Measurements from ENCODE around the gene RANBP17.
"Not testable (repeated sequence)": the region's sequence is repeated elsewhere in the genome, so short reads cannot be mapped to it uniquely, and the experiment has no call there.

The RANBP17 gene

GRCh38 chr5:171149333-171149732, 287.5 kb downstream of the RANBP17 start:
- no peak for DNase-seq (ENCODE audit: low read depth in 1 of 2, low spot score in 1 of 2)

- DNase-seq (ENCODE audit: low read depth in 1 of 2, low spot score in 1 of 2), result no peak
Observed at GRCh38 chr5:171149772-171150171, 288.0 kb downstream of the RANBP17 start.

DNA sequence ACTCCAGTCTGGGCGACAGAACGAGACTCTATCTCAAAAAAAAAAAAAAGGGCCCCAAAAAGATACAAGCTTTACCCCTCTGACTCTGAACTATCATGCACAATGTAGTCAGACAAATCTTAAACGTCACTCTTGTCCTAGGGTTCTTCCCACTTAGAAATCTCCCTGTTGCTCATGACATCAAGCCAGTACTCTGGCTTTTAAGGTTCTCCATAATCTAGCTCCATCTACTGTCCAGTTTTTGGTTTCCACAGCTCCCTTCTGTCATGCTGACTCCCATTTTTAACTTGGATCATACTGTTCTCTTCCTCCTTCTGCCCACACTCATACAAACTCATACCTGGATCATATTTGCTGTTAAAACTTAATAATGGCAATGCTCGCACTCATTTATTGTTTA, 290.6 kb downstream of the RANBP17 start:
- no peak for DNase-seq (ENCODE audit: low read depth in 1 of 2, low spot score in 1 of 2)

- DNase-seq (ENCODE audit: low read depth in 1 of 2, low spot score in 1 of 2), result no peak
Observed at GRCh38 chr5:171155621-171156020, 293.8 kb downstream of the RANBP17 start.

- DNase-seq (ENCODE audit: low read depth in 1 of 2, low spot score in 1 of 2), result no peak
Observed at GRCh38 chr5:171157276-171157675, 295.5 kb downstream of the RANBP17 start.

GRCh38 chr5:171157775-171158174, 296.0 kb downstream of the RANBP17 start:
- no peak for DNase-seq (ENCODE audit: low read depth in 1 of 2, low spot score in 1 of 2)

DNA sequence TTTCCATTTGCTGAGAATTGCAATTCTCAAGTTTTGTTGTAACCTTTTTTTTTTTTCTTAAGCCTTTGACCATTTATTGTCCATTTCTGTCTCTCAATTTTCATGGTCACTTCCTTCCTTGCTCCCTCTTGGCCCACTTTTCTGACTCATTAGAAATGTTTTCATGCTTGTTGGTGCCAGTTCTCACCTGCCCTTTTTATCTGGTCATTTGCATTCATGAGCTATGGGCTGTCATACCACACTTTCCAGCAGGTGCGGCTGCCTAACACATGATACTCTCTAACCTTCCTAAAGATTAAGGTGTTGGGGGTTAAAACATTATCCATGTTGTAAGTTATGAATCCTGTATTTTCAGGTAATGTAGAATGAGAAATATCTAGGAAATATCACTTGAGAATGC, 296.8 kb downstream of the RANBP17 start:
- no peak for DNase-seq (ENCODE audit: low read depth in 1 of 2, low spot score in 1 of 2)

GRCh38 chr5:171162165-171162564, 300.3 kb downstream of the RANBP17 start:
- no peak for DNase-seq (ENCODE audit: low read depth in 1 of 2, low spot score in 1 of 2)

DNA sequence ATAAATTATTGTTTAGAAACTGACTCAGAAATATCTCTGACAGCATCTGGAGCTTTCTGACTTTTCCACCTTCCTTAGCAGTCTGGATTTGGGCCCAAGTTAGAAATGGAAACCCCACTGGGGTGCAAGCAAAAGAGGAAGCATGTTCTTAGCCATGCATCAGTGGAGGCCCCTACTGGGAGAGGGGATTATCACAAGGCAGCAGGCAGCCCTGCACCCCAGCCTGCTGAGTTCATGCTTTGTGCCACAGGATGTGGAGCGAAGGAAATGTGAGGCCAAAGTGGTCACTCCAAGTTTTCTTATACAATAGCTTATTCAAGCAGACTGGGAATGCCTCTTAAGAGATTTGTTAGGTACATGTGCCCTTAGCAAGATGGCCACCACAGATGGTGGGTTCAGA, 300.8 kb downstream of the RANBP17 start:
- DNase-seq (ENCODE audit: low read depth in 1 of 2, low spot score in 1 of 2), result no peak

GRCh38 chr5:171166766-171167165, 304.9 kb downstream of the RANBP17 start:
- no peak for DNase-seq (ENCODE audit: low read depth in 1 of 2, low spot score in 1 of 2)

DNA sequence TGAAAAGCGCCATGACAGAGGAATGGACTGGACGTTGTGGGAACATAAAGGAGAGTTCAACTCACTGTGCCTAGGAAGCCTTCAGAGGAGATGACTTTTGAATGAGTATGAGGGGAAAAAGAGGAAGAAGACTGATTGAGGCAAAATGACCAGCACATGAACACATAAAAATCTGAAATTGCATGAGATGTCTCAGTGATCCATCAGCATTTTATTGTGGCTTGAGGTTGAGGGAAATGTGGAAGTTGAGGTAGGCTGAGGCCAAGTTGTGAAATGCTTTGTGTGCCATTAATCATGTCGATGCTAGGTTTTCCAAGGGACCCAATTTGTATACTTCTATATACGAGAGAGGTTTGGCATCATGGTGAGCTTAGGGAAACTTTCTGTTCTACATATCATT, 306.4 kb downstream of the RANBP17 start:
- DNase-seq (ENCODE audit: low read depth in 1 of 2, low spot score in 1 of 2), result no peak

DNA sequence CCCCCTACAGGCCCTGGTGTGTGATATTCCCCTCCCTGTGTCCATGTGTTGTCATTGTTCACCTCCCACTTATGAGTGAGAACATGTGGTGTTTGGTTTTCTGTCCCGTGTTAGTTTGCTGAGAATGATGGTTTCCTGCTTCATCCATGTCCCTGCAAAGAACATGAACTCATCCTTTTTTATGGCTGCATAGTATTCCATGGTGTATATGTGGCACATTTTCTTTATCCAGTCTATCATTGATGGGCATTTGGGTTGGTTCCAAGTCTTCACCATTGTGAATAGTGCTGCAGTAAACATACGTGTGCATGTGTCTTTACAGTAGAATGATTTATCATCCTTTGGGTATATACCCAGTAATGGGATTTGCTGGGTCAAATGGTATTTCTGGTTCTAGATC, 313.1 kb downstream of the RANBP17 start:
- DNase-seq (ENCODE audit: low read depth in 1 of 2, low spot score in 1 of 2), result not testable (repeated sequence)

- no peak for DNase-seq (ENCODE audit: low read depth in 1 of 2, low spot score in 1 of 2)
Observed at GRCh38 chr5:171175746-171176145, 313.9 kb downstream of the RANBP17 start.

GRCh38 chr5:171178190-171178589, 316.4 kb downstream of the RANBP17 start:
- DNase-seq (ENCODE audit: low read depth in 1 of 2, low spot score in 1 of 2), result not testable (repeated sequence)

DNA sequence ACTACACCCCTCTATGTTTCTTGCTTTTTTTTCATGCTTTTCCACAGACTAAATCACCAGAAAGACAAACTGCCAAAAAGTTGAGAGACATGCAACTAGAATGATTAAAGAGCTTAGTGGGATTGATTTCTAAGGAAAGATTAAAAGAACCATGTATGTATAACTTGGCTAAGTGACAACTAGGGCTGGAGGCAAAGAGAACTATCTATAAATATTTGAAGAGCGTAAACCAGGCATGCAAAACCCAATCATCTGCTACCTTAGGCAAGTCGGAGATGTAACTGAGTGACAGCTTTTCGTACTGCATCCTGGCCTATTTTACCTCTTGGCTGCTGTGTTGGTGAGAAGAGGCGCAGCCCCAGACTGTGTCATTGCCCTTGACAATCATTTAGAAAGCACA, 326.2 kb downstream of the RANBP17 start:
- no peak for DNase-seq (ENCODE audit: low read depth in 1 of 2, low spot score in 1 of 2)

GRCh38 chr5:171189442-171189841, 327.6 kb downstream of the RANBP17 start:
- DNase-seq (ENCODE audit: low read depth in 1 of 2, low spot score in 1 of 2), result no peak

GRCh38 chr5:171192111-171192510, 330.3 kb downstream of the RANBP17 start:
- DNase-seq (ENCODE audit: low read depth in 1 of 2, low spot score in 1 of 2), result no peak

DNA sequence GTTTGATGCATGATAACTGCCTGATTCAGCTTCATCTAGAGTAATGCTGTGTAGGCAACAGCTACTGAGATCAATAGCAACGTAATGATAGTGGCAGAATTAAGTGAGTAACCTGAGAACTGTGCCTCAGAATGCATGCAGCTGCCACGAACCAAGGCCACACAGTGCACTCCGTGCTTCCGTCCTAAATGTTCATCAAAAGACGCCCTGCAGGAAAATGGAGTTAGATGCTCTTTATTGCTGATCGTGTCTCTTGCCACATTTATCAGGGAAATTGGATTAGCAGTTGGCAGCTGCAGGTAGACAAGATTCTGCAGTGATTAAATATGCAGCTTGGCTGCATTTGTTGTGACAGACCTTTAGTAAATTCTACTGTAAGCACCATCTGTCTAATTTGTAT, 339.5 kb downstream of the RANBP17 start:
- no peak for DNase-seq (ENCODE audit: low read depth in 1 of 2, low spot score in 1 of 2)

GRCh38 chr5:171205375-171205774, 343.6 kb downstream of the RANBP17 start:
- DNase-seq (ENCODE audit: low read depth in 1 of 2, low spot score in 1 of 2), result no peak

- no peak for DNase-seq (ENCODE audit: low read depth in 1 of 2, low spot score in 1 of 2)
Observed at GRCh38 chr5:171207256-171207847, 345.5 kb downstream of the RANBP17 start.

DNA sequence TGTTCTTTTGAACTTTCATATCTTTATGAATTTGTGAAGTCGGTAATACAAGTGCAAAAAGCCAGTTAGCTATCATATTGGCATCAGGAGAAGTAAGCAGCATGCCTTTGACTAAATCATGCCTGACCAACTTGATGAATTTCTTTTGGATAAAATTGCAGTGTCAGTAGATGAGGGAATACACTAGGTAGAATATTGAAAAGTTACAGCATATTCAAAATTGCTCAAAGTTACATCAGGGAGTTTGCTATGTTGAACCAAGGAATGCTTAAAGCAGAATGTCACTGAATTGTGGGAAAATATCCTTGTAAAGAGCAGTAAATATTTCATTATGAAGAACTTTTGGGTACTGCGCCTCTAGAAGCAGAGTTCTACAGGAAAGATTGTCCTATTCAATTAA, 360.1 kb downstream of the RANBP17 start:
- no peak for DNase-seq (ENCODE audit: low read depth in 1 of 2, low spot score in 1 of 2)

- no peak for DNase-seq (ENCODE audit: low read depth in 1 of 2, low spot score in 1 of 2)
Observed at GRCh38 chr5:171223927-171224326, 362.1 kb downstream of the RANBP17 start.

- no peak for DNase-seq (ENCODE audit: low read depth in 1 of 2, low spot score in 1 of 2)
Observed at GRCh38 chr5:171226096-171226754, 364.4 kb downstream of the RANBP17 start.
